Measurements from ENCODE around the gene LPAR5. TPM values are rescaled to one million over a fixed set of nuclear protein-coding genes. Genes with fewer than 3 reads are reported as not detected.

The LPAR5 gene
- total and polyA plus RNA-seq, 2 of the 13 experiments (the other 11 are each of a cell fraction or from before 2014, with no cell fraction given), result 0.09 to 0.32 TPM

GRCh38 chr12:6662906-6663742 lies 27.4 kb upstream of the LPAR5 start, which contains the start of gene ING4 (continued):
- no peak for TF ChIP-seq CTCF (CRISPR knock-in tag; IDR thresholded peaks at IDR 0.05)
- TF ChIP-seq ATF4 (CRISPR knock-in tag; IDR thresholded peaks at IDR 0.05), result peak in 1 of 2 experiments; percentile 72; a peak in 2 of 4 replicates
- TF ChIP-seq ZNF33B (CRISPR knock-in tag; IDR thresholded peaks at IDR 0.05), result peak; percentile 67; the same call in 1 of the 2 replicates
- no peak for TF ChIP-seq TIGD3 (CRISPR knock-in tag; IDR thresholded peaks at IDR 0.05; ENCODE audit: borderline replicate concordance)
- TF ChIP-seq NFYB (CRISPR knock-in tag; IDR thresholded peaks at IDR 0.05), result peak; percentile 52
- TF ChIP-seq HNRNPL (IDR thresholded peaks at IDR 0.05; ENCODE audit: low read depth, low read length), result no peak
- TF ChIP-seq ATF5 (CRISPR knock-in tag; IDR thresholded peaks at IDR 0.05; ENCODE audit: low read depth), result no peak
- no peak for TF ChIP-seq BHLHE40 (IDR thresholded peaks at IDR 0.05; ENCODE audit: low read length)
- TF ChIP-seq SP140L (CRISPR knock-in tag; IDR thresholded peaks at IDR 0.05; ENCODE audit: borderline replicate concordance), result 0 out of 2 replicates have a peak, but pooled peaks have one; percentile 26
- TF ChIP-seq ZNF839 (CRISPR knock-in tag; IDR thresholded peaks at IDR 0.05; ENCODE audit: borderline replicate concordance), result peak; percentile 48; the same call in 1 of the 2 replicates
- no peak for TF ChIP-seq ZKSCAN8 (CRISPR knock-in tag; IDR thresholded peaks at IDR 0.05; ENCODE audit: borderline replicate concordance)
- TF ChIP-seq TFDP1 (CRISPR knock-in tag; IDR thresholded peaks at IDR 0.05; ENCODE audit: borderline replicate concordance), result peak; percentile 96
- TF ChIP-seq TOE1 (CRISPR knock-in tag; IDR thresholded peaks at IDR 0.05), result no peak
- no peak for TF ChIP-seq HMG20A (CRISPR knock-in tag; IDR thresholded peaks at IDR 0.05; ENCODE audit: borderline replicate concordance)
- TF ChIP-seq ZNF710 (CRISPR knock-in tag; IDR thresholded peaks at IDR 0.05; ENCODE audit: borderline replicate concordance), result no peak; the same call in 1 of the 2 replicates
- no peak for TF ChIP-seq ZNF660 (CRISPR knock-in tag; IDR thresholded peaks at IDR 0.05; ENCODE audit: borderline replicate concordance, low read depth)
- no peak for TF ChIP-seq ZNF34 (CRISPR knock-in tag; IDR thresholded peaks at IDR 0.05; ENCODE audit: borderline replicate concordance)
- no peak for TF ChIP-seq LCORL (IDR thresholded peaks at IDR 0.05)
- TF ChIP-seq LCORL (CRISPR knock-in tag; IDR thresholded peaks at IDR 0.05), result no peak

Data from HepG2 (cell line).